ENCODE data around the gene STAM2. TPM values are rescaled to one million over a fixed set of nuclear protein-coding genes. Genes with fewer than 3 reads are reported as not detected.
A peak's percentile ranks its signal among the peaks of the same experiment; 100 is the strongest.
"Not testable (repeated sequence)": the region's sequence is repeated elsewhere in the genome, so short reads cannot be mapped to it uniquely, and the experiment has no call there.

STAM2 gene
- total RNA-seq, 1 donor from 2014 or later: 20.5 TPM

GRCh38 chr2:152172201-152172785 lies 3.3 kb downstream of the STAM2 start:
- ATAC-seq: not testable (repeated sequence)

DNA sequence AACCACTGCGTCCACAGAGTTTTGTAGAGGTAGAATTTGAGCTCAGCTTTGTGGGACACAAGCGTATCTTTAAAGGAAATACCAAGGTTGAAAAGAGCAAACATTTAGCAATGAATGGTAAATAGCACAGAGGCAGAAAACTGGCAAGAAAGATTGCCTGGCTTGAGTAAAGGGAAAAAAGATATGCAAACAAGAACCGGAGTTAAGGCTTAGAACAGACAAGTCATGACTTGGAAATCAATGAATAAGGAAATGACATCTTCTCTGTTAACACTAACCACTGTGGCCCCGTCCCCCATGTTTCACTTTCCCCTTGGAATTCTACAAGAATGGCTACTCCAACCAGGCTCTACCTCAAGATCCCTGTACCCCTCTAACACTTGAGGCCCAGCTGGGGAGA lies 3.8 kb downstream of the STAM2 start:
- ATAC-seq: peak; percentile 35

- not testable (repeated sequence) for ATAC-seq
Measured at GRCh38 chr2:152169158-152169557, 6.4 kb downstream of the STAM2 start.

GRCh38 chr2:152167470-152167869 lies 8.1 kb downstream of the STAM2 start:
- ATAC-seq: not testable (repeated sequence)

DNA sequence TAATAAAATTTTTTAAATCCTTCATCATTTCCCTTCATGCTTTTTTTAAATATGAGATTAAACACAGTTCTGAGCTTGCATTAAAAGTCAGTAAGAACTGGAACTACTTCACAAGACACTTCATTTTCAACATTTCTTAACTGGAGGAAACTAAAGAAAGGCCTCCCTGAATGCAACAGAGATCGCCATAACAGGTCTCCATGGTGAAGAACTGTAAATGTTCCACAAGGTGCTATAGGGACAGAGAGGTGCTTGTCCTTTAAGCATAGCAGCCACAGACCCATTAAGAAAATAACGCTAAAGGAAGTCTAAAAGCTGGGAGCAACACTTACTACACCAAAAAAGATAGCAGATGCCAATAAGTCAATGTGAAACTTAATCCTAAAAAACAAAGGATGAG lies 8.5 kb downstream of the STAM2 start:
- ATAC-seq: no peak

- ATAC-seq: no peak
Measured at GRCh38 chr2:152166633-152167032, 8.9 kb downstream of the STAM2 start.

GRCh38 chr2:152165780-152166179 lies 9.8 kb downstream of the STAM2 start:
- no peak for ATAC-seq

DNA sequence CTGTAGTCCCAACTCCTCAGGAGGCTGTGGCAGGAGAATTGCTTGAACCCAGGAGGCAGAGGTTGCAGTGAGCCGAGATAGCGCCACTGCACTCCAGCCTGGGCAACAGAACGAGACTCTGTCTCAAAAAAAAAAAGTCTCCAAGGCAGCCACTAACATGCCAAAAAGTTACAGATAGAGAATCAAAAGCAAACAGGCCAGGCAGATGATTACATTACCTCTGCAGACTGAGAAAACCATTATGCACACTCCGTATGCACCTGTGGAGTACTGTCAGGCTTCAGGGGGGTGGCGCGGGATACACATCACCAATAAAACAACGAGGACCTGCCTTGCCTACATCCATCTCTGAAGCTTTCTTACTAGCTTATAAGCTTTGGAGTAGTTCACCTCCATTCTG lies 10.3 kb downstream of the STAM2 start:
- no peak for ATAC-seq

GRCh38 chr2:152163669-152164068 lies 11.9 kb downstream of the STAM2 start:
- not testable (repeated sequence) for ATAC-seq

DNA sequence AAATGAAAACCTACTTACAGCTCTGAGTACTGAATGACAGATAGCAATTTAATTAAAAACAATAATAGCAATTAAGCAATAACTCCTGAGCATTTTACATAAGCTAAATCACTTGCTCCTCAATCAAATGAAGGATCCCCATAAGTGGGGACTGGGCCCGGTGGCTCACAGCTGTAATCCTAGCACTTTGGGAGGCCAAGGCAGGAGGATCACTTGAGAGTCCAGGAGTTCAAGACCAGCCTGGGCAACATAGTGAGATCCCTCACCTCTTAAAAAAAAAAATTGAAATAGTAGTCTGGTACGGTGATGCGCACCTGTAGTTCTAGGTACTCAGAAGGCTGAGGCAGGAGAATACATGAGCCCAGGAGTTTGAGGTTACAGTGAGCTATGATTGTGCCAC lies 13.4 kb downstream of the STAM2 start:
- ATAC-seq: no peak

GRCh38 chr2:152161598-152161997 lies 14.0 kb downstream of the STAM2 start:
- no peak for ATAC-seq

GRCh38 chr2:152160378-152160777 lies 15.2 kb downstream of the STAM2 start:
- ATAC-seq: not testable (repeated sequence)

- no peak for ATAC-seq
Measured at GRCh38 chr2:152157253-152157652, 18.3 kb downstream of the STAM2 start.

GRCh38 chr2:152155209-152155608 lies 20.4 kb downstream of the STAM2 start:
- ATAC-seq: no peak

DNA sequence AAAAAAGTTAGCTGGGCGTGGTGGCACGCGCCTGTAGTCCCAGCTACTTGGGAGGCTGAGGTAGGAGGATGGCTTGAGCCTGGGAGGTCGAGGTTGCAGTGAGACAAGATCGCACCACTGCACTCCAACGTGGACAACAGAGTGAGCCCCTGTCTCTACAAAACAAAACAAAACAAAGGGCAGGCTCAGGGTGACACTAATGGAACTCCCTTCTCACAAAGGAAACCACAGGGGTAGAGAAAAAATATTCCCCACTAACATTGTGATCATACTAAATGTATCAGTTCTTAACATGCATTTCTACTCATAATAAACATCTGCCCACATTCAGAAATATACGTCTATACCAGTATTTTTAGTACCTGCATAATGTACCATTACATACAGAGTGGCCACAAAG lies 21.1 kb downstream of the STAM2 start:
- no peak for ATAC-seq

GRCh38 chr2:152134488-152135280 lies 40.9 kb downstream of the STAM2 start:
- ATAC-seq: peak; percentile 57

GRCh38 chr2:152132306-152132705 lies 43.3 kb downstream of the STAM2 start:
- ATAC-seq: no peak

- ATAC-seq: no peak
Measured at GRCh38 chr2:152127628-152128027, 47.9 kb downstream of the STAM2 start.

DNA sequence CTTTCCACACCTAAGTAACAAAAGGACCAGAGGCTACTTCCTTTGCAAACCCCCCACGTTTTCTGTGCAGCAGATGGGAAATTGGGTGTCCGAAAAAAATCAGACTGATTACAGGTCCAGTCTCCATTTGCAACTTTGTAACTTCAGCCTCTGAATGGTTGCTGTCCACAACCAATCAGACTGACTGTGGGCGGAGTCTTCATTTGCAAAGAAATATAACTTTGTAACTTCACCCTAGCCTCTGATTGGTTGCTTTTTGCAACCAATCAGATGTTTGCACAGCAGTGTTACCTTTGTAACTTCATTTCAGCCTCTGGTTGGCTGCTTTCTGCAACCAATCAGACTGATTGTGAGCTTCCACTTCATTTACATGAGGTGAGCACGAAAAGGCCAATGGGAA lies 48.9 kb downstream of the STAM2 start:
- no peak for ATAC-seq

GRCh38 chr2:152122161-152122560 lies 53.4 kb downstream of the STAM2 start:
- no peak for ATAC-seq

GRCh38 chr2:152120430-152120829 lies 55.1 kb downstream of the STAM2 start:
- ATAC-seq: no peak

- no peak for ATAC-seq
Measured at GRCh38 chr2:152115952-152116351, 59.6 kb downstream of the STAM2 start.

DNA sequence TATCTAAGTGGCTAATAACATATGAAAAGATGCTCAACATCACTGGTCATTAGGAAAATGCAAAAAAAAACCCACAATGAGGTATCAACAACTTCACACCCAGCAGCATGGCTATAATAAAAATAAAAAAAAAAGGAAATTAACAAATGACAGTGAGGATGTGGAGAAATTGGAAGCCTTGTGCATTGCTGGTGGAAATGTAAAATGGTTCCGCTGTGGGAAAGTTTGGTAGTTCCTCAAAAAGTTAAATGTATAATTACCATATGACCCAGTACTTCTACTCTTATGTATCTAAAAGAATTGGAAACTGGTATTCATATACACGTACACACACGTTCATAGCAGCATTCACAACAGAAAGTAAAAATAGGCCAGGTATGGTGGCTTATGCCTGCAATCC lies 61.2 kb downstream of the STAM2 start:
- ATAC-seq: no peak

GRCh38 chr2:152107140-152107539 lies 68.4 kb downstream of the STAM2 start:
- ATAC-seq: not testable (repeated sequence)
